ENCODE measurements around the gene TBX10.
"Not testable (repeated sequence)": the region's sequence is repeated elsewhere in the genome, so short reads cannot be mapped to it uniquely, and the experiment has no call there.

Gene TBX10

DNA sequence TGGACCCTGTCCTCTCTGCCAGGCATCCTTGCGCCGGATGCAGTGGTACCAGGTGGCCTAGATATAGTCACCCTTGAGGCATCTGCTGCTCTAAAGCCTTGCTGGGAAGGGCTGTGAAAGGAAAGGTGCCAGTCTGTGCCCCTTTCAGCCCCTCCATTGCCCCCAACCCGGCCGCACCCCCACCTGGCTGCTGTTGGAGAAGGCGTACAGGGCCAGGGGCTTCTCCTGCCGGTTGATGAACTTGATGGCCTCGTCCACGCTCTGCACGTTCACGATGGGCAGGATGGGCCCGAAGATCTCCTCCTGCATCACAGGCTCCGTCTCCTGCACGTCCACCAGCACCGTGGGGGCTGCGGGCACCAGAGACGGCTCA, 24.6 kb upstream of the TBX10 start:
- no peak for DNase-seq (ENCODE audit: low read depth)

DNA sequence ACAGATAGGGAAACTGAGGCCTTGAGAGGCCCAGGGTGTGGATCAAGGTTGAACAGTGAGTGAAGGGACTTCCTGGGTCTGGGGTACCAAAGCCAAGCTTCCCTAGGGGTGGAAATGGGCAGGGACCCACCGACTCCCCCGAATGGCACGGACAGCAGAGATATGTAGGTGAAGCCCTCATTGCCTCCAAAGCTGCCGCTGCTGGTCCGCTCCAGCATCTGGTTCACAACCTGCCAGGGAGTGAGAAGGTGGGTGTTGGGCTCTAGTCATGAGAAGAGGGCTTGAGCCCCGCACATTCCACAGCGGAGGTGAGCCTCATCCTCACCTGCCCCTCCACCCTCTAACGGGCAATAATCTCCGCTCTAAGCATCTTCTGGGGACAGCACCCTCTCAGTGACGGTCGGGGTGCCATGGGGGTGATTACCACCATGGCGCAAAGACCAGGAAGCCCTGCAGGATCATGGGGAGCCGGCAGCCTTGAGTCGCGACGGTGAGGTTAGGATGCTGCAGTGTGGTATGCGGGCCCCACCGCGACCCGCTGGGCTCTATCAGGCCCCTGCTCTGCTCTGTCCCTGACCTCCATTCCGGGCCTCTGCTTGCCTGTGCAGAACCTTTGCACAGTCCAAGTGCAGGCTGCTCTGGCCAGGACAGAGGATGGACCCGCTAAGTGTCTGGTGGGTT, 24.1 kb upstream of the TBX10 start:
- no peak for DNase-seq (ENCODE audit: low read depth)

DNA sequence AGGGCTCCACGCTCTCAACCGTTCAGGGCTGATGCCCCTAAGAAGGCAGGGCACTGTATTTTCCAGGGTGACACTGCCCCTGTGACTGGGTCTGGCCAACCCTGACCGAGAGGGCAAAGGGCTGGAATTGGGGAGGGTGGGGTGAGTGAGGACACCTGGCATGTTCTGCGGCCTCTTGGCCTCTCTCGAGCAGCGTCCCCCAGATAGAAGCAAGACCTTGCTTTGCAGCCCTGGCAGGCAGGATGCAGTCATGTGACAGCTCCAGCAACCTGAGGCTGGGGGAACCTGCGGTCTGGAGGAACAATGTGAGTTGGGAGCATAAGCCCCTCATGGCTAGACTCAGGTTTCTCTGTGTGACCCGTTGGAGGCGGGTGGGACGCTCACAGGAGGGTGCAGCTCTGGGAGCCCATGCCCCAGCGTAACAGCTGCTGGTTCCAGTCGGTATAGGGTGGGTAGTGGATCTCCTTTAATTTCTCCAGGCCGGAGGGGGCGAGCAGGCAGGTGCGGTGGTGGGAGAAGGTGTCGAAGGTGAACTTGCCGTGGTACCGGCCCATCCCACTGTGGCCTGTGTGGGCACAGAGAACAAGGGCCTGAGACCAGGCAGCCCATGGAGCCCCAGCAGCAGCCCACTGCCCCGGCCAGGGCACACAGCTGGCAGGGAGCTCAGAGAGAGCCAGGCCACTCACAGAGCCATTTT, 23.4 kb upstream of the TBX10 start:
- DNase-seq (ENCODE audit: low read depth), result no peak

DNA sequence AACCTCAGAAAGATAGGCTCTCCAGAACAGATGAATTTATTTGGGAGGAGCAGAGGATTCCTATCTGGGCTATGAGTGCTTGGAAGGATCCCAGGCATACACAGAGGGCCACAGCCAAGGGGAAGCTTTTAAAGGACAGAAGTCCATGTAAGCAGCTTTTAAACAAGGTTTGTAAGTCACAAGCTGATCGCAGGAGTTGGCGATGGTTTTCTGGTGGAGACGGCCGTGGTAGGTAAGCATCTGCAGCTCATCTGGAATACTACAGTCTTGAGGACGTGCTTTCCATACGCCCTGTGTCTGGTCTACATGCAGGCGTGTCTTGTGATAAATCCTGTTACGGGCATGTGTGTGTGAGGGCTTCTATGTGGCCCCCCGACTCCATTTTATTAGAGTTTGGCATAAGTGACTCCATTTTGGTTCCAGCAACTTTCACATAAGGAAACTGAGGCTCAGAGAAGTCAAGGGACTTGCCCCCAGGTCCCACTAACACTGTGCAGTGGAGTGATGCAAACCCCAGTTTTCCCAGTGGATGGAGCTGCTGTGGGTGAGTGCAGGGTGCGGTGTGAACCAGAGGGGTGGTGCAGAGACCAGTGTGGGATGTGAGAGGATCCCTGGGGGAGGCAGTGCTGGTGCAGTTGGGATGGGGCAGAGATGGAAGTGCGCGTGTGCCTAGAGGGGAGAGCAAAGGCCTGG, 22.7 kb upstream of the TBX10 start:
- DNase-seq (ENCODE audit: low read depth), result no peak

DNA sequence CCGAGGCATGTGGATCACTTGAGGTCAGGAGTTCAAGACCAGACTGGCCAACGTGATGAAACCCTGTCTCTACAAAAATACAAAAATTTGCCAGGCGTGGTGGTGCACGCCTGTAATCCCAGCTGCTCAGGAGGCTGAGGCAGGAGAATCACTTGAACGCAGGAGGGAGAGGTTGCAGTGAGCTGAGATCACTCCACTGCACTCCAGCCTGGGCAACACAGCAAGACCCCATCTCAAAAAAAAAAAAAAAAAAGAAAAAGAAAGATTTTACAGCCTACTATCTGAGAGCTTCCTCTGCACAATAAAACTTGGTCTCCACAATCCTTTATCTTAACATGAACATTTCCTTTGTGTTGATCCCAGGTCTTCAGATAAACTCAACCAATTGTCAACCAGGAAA, 21.2 kb upstream of the TBX10 start:
- not testable (repeated sequence) for DNase-seq (ENCODE audit: low read depth)

DNA sequence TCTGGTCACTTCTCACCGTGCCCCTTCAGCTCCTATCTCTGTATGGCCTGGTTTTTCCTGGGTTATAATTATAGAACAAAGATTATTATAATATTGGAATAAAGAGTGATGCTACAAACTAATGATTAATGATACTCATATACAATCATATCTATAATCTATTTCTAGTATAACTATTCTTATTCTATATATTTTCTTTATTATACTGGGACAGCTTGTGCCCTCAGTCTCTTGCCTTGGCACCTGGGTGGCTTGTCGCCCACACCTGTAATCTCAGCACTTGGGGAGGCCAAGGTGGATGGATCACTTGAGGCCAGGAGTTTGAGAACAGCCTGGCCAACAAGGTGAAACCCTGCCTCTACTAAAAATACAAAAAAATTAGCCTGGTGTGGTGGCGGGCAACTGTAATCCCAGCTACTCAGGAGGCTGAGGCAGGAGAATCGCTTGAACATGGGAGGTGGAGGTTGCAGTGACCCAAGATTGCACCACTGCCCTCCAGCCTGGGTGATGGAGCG, 20.1 kb upstream of the TBX10 start:
- DNase-seq (ENCODE audit: low read depth), result not testable (repeated sequence)

DNA sequence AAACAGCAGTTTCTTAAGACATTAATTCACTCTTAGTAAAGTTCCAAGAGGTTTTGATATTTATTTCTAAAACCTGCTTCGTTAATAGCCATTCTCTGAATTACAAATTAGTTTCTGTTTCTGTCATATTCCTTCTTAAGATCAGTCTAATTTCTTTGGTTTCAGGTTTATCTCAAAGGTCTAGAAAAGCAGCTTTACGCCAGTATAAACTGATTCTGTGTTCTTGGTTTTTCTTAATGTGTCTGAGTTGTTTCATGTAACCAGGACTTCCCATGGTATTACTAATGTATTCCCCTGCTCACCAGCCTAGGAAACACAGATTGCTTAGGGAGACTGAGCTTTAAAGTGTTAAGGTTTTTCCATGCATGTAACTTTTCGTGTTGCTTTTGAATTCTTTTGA, 17.7 kb upstream of the TBX10 start:
- no peak for DNase-seq (ENCODE audit: low read depth)

DNA sequence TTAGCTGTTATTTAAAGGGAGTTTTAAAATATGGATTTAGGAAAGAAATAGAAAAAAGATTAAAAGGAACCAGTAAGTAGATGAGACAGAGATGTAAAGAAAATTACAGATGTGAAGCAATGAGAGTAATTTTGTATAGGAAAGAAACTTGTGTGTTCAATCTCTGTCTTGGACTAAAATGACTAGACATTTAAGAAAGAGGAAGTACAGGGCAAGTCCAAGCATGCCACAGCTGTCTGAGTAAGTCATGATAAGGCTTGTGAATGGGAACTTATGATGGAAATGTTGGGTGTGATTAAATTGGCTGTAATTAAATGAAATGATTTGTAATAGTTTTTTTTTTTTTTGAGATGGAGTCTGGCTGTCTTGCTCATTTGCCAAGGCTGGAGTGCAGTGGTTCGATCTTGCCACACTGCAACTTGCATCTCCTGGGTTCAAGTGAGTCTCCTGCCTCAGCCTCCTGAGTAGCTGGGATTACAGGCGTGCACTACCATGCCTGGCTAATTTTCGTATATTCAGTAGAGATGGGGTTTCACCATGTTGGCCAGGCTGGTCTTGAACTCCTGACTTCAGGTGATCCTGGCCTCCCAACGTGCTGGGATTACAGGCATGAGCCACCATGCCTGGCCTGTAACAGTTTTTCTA, 16.8 kb upstream of the TBX10 start:
- no peak for DNase-seq (ENCODE audit: low read depth)

DNA sequence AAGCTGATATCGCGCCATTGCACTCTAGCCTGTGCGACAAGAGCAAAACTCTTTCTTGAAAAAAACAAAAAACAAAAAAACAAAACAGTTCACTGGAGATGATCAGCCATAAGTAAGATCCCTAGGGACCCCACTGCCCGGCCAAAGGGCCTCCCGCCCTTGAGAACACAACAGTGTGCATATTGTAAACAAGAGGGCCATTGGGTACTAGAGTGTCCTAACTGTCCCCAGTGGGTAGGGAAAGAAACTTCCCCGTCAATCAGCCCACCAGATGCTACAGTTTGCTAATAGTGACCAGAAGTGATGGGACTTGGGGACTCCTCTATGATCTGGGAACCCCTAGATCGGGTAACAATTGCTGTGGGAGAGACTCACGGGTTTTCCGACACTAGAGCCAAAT, 14.7 kb upstream of the TBX10 start:
- DNase-seq (ENCODE audit: low read depth), result no peak

DNA sequence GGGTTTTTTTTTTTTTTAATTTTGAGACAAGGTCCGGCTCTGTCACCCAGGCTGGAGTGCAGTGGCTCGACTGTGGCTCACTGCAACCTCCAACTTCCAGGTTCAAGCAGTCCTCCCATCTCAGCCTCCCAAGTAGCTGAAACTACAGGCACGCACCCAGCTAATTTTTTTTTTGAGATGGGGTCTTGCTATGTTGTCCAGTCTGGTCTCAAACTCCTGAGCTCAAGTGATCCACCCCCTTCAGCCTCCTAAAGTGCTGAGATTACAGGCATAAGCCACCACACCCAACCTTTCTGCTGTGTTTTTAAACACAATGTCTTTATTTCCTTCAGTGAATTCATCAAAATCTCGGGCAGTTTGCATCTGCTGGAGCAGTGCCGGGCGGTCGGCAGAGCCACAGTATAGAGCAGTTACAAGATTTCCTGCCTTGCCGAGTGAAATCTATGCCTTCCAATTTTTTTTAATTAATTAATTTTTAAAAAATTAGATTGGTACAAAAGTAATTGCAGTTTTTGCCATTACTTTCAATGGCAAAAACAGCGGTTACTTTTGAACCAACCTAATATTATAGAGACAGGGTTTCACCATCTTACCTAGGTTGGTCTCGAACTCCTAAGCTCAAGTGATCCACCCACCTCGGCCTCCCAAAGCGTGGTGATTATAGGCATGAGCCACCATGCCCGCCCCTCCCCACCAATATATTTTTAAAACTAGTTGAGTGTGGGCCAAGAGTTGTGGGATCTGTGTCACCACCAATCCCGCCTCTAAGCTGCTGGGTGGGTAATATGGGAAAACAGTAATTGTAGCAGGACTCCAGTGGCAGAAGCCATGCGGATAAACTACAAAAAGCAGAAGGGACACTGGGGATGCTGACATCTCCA, 13.6 kb upstream of the TBX10 start:
- no peak for DNase-seq (ENCODE audit: low read depth)

DNA sequence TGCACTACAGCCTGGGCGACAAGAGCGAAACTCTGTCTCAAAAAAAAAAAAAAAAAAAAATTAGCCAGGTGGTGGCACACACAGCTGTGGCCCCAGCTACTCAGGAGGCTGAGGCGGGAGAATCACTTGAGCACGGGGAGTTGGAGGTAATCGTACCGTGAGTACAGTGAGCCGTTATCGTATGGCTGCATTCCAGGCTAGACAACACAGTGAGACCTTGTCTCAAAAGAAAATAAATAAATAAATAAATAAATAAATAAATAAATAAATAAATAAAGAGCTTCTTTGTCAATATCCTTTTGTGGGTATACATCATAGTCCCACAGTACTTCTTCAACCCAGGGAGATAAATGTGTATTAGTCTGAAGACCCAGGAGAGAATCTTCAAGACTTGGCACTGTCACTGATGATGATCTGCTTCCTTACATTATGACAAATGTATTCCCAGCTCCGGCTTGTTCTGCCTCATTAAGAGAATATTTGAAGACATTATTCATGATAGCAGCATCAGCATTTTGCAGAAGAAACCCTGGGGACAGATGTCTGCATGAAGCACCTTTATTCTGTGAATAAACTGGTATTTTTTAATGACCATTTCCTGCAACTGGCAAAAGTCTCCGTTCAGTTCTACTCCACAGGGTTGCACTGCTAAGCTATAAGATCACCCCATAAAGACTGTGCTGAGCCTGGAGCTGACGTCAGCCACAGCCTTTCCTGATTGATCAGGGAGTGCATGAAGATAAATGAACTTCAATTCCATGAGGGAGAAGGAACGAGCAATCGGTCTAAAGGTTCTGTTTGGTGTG, 12.6 kb upstream of the TBX10 start:
- no peak for DNase-seq (ENCODE audit: low read depth)

DNA sequence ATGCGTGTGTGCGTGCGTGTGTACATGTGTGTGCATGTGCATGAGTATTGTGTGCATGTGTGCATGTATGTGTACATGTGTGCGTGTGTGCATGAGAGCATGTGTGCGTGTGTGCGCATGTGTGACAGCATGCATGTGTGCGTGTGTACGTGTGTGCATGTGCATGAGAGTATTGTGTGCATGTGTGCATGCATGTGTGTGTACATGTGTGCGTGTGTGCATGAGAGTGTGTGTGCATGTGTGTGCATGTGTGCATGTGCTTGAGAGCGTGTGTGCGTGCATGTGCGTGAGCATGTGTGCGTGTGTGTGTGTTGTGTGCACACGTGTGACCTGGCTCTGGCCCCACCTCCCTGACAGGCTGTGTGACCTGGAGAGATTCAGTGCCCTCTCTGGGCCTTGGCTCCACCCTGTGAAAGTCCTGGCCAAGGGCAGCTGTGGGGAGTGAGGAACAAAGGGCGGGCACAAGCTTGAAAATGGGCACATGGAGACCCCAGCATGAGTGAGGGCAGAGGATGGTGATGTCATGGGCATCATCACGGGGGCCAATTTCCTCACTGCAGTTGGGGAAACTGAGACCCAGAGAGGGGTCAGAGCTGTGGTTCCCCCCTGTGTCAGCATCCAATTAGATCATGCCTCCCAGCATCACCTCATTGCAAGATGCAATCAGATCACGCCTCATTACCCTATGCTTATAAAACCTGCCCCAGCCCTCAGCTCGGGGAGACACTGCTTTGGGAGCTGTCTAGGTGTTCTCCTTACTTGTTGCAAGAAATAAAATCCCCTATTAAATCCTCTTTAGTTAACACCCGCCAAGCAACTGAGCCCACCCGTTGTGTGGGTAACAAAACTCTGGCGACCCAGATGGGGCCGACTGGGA, 10.3 kb upstream of the TBX10 start:
- DNase-seq (ENCODE audit: low read depth), result no peak

DNA sequence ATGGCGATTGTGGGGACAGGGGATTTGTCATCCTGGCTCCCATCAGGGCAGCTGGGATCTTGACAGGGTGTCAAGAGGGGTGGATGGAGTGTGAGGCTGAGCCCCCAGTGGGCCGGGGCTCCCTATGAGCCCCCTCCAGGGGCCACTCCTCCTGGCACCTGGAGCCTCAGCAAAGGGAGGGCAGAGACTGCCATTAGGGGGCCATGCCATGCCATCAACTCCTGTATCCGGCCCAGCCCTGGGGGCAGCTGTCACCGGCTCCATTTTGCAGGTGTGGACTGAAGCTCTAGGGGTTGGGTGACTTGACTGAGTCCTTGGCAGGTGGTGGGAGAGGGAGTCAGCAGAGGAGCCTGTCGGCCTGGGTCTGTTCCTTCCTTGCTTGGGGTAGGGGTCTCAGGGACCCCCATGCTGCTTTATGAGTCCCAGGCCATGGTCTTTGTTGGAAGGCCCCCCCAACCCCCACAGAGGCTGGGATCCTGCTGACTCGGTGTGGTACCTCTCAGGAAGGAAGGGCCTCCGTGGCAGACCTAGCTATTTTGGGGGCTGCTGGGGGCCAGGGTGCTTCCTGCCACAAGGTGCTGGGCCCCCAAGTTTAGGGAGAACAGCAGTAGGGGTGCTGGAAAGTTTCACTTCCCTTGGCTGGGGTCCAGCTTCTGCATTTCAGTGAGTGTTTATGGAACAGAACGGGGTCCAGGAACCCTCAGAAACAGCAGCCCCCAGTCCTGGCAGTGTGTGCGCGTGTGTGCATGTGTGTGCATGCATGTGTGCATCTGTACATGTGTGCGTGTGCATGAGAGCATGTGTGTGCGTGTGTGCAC, 9.4 kb upstream of the TBX10 start:
- DNase-seq (ENCODE audit: low read depth), result no peak

DNA sequence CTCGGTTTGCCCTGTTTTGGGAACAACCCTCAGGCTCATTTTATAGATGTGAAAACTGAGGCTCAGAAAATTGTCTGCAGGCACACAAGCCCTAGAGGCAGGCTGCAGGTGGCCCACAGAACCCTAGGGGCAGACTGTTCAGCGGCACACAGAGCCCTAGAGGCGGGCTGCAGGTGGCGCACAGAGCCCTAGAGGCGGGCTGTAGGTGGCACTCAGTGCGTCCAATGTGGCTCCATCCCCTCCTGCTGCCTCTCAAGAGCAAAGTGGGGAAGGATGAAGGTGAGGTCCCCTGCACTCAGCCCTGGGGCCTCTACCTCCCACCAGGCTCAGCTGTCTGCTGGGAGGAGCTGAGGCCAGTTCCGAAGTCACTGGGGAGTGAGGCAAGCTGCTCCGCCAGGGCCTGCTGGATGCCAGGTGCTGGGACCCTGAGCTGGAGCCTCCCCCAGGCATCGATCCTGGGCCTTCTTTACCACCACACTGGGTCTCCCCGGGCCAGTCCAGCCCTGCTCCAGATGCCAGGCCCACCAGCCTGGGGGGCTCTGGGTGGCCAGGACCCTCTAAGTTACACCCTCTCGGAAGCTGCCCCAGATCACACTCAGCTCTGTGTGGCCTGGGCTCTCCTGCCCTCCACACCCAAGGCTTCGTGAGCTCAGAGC, 8.7 kb upstream of the TBX10 start:
- DNase-seq (ENCODE audit: low read depth), result peak; percentile 15

DNA sequence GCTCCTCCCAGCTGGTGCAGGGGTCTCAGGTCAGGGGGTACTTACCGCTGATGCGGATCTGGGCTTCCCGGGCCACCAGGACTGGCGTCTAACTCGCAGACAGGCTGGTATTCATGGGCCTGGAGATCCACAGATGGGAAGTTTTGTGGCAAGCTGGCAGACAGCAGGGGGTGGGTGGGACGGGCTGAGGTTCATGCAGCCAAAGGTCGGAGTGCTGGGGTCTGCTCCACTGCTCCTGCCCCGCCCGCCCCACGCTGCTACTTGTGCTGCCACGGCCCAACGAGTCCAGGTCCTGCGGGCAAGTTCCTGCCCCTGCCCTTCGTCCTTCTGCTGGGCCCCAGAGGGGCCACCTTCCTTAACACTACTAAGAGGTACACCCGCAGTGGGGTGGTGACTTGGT, 7.9 kb upstream of the TBX10 start:
- DNase-seq (ENCODE audit: low read depth), result no peak

DNA sequence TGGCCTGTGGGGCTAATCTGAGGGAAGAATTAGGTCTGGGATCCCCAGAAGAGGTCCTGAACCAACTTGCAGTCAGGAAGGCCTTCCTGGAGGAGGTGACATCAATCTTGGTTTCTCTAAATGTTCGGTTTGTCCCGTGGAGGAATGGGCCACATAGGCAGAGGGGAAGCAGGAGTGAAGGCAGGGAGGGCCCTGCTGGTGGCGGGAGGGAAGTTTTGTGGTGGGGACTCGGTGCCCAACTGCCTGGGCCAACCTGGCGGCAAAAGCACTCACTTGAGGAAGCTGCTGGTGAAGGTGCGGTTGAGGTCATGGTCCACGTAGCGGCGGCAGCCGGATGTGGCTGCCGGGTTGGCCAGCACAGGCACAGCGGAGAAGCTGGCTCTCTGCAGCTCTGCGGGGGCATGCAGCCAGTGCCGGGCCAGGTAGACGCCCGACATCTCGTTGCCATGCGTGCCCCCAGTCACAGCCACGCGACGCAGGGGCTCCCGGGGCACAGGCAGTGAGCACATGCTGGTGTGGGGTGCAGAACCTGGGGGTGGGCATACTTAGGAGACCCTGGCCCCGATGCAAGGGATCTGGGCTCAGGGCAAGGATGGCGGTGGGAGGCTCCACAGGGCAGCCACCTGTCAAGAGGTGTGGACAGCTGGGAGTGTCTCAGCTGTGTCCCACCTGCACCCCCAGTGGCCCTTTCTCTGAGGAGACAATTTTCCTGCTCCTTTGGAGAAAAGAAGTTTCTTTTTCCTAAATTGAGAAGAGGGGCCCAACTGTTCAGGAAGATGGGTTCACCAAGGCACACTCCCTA, 7.2 kb upstream of the TBX10 start:
- DNase-seq (ENCODE audit: low read depth), result no peak

Measured in stimulated activated CD8-positive, alpha-beta memory T cell treated with anti-CD3 and anti-CD28 coated beads, Interleukin-12 subunit alpha, Interleukin-12 subunit beta, amount 100 ng/mL, for 1 hour (primary cell).